NCI-H460 (cell line): Measurements from ENCODE around the gene PRPF6. TPM values are rescaled to one million over a fixed set of nuclear protein-coding genes. Genes with fewer than 3 reads are reported as not detected.
A peak's percentile ranks its signal among the peaks of the same experiment; 100 is the strongest.

ENCODE experiments used
- DNase-seq: peaks from one replicate; pipeline ENCODE4 v3.0.0-alpha.2; 2016; ENCODE audit warnings: low read depth; ENCODE audit errors: extremely low read depth
- total RNA-seq: library from RNA; depleted of rRNA; stranded (reverse); fragments of >200 nt; shearing (Covaris generic); gene quantifications from 2 replicates; pipeline ENCODE4 v1.2.3, GENCODE V29; 2014

The PRPF6 gene
- total RNA-seq, 1 experiment from 2014 or later: 47.9 TPM

DNA sequence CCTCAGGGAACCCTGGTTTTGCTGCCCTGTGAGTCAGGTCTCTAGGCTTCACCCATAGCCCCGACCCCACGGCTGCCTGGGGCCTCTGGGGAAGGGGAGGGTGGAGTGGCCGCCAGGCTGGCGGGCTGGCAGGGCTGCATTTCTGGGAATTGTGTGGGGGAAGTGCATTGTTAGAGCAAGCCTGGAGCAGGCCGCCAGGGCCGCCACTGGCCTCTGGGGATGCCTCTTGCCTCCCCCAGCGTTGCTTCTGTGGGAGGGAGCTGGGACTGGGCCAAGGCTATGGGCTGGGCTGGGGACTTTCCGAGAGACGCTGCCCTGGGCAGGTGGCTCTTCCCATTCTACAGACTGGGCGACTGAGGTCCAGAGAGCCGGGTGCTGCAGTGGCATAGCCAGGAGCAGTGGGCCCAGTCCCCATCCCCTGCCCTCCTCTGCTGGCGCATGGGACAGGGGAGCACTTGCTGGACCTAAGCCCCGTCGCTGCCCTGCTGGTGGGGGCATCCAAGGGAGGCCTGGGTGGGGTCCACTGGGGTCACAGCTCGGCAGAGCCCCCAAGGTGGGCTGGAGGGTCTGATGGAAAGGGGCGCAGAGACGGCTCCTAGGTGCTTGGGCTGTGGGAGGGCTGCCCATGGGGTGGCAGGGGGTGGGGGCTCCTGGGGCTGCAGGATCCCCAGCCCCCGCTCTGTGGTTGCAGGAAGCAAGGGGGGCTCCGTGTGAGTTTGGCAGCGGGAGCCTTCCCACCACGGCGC, 75.1 kb downstream of the PRPF6 start:
- no peak for DNase-seq

GRCh38 chr20:64056639-64056888, 75.6 kb downstream of the PRPF6 start:
- DNase-seq: no peak

GRCh38 chr20:64056889-64057627, 76.1 kb downstream of the PRPF6 start:
- DNase-seq: no peak

DNA sequence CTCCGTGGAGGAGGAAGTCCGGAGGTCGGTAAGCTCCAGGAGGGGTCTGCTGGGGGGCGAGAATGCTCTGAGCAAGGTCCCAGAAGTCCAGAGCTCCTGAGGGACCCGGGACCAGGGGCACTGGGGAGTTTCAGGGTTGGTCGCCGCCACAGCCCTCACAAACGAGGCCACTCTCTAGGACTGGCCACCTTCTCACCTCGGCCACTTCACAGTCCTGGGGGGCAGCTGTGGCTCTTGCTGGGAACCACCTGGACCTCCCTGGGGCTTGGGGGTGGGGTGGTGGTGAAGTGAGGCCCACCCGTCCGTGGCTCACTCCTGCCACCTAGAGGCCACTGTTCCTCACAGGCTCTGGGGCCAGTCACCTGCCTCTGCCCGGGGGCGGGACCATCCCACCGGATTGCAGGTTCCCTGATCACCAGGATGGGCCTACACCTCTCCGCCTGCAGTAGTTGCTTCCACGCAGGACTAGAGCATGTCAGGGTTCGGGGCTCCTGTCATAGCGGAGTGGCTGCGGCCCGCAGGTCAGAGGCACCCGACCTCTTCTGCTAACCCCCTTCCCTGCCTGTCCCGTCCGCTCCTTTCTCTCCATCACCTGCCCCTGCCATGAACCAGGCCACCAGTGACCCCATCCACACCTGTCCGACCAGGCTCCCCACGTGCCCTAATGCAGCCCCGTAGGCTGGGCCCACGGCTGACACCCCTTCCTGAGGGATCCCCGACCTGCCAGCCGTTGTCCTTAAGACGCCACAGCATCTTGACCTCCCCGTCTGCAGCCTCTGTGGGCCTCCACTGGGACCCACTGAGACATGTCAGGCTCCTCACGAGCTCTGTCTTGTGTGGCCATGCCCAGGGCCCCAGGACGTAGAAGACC, 76.9 kb downstream of the PRPF6 start:
- DNase-seq: peak; percentile 65

DNA sequence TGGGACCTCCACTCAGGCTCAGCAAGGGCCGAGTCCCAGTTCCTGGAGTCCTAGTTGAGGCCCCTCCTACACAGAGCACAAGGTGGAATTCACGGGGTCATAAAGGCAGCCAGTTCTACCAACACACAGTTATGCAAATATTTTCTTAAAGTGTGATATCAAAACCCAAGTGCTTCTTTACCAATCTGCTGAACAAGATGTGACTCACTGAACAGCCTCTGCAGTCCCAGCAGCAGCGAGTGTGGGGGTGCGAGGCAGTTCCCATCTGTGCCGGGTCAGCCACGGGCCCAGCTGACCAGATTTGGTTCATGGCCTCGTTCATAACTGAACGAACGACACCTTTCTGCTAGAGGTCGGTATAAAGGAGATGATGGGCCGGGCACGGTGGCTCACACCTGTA, 77.6 kb downstream of the PRPF6 start:
- no peak for DNase-seq

DNA sequence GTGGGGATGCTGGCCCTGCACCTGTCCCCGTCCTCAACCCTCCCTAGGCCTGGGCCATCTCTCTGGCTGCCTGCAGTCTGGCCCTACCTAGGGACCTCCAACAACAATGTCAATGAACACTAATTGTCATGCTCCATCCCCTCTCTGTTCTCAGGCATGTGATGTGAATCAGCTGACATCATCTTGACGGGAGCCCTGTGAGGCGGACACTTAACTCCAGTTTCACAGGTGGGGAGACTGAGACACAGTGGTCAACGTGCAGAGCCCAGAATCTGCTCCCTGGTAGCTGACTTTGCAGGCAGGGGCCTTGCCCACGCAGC, 81.3 kb downstream of the PRPF6 start:
- DNase-seq: no peak

GRCh38 chr20:64062596-64063388, 81.9 kb downstream of the PRPF6 start, which contains the start of gene TCEA2:
TCEA2 (plus strand) TSS chr20:64063198; CDS start chr20:64063313, 115 bp downstream.
- DNase-seq: peak; percentile 92

- DNase-seq: no peak
Measured at GRCh38 chr20:64063389-64064144, 82.6 kb downstream of the PRPF6 start.

DNA sequence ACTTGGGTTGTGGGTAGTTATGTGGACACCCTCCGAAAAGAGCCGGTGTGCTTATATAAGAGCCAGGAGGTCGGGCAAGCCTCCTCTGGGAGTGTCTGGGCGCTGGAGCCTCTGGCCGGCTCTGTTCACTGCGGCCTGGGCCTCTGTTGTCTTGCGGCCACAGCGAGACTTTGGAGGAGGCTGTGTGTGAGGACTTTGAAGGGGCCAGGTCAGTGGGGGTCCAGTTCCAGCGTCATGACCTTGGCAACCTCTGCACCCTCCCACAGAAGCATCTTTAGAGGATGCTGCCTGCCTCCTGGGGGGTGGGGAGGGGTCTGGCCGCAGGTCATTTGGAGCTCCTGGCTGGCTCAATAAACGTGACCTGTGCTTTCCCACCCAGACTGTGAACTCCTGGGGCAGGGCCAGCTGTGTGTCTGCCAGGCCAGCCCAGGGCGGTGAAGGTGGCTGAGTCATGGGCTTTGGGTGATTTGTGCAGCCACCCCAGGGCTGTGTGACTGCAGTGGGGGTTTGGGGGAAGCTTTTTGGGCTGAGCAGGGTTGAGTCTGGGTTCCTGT, 83.3 kb downstream of the PRPF6 start:
- DNase-seq: no peak

GRCh38 chr20:64065062-64065973, 84.4 kb downstream of the PRPF6 start:
- no peak for DNase-seq

DNA sequence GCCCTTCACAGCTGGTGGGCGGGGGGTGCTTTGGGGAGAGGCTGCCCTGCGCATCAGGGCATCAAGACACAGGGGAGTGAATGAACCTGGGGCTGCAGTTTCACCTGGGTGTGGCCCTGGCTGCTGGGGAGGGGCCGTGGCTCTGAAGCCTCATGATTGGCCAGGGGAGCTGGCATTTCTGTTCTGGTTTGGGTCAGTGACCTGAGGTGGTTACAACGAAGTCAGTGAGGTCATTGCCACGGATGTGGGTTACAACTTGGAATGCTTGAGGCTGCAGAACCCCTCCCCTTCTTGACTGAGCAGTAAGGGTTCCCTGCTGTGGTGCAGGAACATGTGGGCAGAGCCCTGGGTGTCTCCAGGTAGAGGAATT, 85.0 kb downstream of the PRPF6 start:
- peak; percentile 63 for DNase-seq

DNA sequence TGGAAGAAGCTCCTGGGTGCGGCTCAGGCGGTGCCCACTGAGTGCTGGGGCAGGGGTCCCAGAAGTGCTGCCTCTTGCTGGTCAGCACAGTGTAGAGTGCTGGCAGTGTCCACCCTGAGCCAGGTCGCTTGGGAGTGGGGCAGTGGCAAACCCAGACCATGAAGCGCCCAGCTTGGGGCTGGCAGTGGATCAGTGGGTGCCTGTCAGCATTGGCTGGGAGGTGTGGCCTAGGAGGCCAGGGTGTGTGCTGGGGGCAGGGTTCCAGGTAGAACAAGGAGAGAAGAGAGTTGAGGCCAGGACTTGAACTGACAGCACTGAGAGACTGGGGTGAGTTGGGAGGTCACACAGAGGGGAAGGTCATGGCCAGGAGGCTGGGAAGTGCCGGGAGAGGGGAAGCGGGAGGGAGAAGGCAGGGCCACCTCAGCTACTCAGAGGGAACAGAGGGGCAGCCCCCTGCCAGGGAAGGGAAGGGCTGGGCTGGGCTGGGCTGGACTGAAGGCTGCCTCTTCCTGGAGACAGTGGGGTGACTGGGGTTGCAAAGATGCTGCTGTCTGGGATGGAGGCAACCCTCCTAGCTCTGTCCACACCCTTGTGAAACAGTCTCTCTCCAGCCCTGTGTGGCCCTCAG, 86.2 kb downstream of the PRPF6 start:
- no peak for DNase-seq

GRCh38 chr20:64067733-64068307, 86.9 kb downstream of the PRPF6 start:
- no peak for DNase-seq

DNA sequence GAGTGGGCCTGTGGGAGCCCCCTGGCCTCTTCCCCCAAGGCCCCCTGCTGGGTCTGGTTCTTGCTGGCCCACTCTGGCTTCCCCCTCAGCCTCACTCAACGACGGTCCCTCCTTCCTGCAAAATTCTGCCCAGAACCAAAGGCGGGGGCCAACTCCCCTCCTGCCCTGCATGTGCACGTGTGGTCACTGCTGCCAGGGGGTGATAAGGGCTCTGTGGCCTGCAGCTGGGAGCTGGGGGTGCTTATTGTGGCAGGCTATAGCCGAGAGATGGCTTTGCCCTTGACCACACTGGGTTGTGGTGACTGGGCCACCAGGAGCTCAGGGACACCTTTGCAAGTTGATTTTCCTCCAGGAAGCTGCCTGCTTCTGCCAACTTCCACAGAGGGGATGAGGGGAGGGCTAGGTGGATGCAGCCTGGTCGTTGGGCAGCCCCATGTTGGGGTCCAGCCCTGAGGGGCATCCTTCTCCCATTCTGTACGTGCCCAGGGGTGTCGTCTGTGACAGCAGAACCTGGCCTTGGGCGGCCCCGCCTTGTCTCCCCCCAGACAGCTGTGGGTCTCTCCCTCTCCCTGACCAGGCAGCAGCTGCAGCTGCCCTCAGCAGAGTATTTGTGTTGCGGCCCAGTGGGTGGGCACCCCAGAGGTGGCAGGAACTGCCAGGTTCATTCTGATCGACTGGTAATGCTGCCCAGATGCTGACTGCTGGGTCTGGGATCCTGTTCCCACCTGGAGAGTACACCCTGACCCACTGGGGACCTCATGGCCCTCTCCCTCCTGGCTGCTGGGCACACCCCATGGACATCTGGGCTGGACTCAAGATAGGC, 87.7 kb downstream of the PRPF6 start:
- no peak for DNase-seq

- no peak for DNase-seq
Measured at GRCh38 chr20:64069209-64069613, 88.3 kb downstream of the PRPF6 start.

DNA sequence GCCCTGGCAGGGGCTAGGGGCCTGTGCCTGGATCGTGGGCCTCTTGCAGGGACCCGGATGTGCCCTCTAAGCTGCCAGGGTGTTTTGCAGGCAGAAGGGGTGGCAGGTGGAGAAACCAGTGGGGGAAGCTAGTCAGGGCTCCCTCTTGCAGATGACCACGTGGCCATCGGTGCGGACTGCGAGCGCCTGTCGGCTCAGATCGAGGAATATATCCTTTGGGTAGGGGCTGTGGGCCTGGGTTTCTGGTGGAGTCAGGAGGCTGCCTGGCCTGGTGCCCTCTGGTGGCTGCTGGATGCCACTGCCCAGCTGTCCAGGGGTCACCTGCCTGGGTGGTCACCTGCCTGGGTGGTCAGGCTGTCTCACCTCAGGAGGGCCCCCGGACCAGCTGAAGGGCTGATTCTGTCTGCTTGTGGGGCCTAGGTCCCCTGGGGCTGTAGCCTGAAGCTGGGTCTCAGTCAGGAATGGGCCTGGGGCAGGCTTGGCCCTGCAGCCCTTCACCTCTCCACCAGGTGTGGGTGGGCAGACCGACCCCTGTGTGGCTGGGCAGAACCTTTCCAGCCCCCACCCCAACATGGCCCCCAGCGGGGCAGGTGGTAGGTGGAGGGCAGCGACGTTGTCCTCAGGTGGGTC, 88.8 kb downstream of the PRPF6 start:
- DNase-seq: no peak
